Measurements from ENCODE around the gene DNER. TPM values are rescaled to one million over a fixed set of nuclear protein-coding genes. Genes with fewer than 3 reads are reported as not detected.

The DNER gene
- polyA plus RNA-seq, 1 of the 3 experiments (the other 2 are of a cell fraction), result 1.4 TPM

DNA sequence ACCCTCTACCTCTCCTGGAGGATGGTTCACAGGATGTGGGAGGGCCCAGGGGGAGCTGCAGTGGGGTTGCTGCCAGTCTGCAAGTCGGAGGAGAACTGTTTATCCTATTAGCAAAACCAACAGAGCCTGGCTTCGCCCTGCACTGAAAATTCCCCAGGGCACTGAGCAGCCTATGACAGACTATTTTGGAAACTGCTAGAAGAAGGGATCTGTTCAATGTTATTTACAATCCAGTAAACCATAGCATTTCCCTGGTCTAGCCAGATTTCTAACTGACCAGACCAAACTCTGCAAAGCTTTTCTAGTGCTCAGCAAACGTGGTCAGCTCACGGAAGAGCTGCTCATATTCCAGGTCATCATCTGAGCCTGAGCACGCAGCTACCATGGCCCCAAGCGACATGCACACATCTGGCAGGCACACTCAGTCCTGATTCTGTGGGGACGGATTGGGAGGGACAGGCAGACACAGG lies 378.4 kb downstream of the DNER start:
- H3K27ac ChIP-seq (ENCODE audit: low read depth in 2 of 2, low read length in 1 of 2), result peak overlapping the region in 1 of 2 experiments; percentile 95; a peak in 2 of 4 replicates
- no peaks in the 10 kb centered on the region for H3K36me3 ChIP-seq (replicated peaks in 1 of 2; ENCODE audit: control insufficient read depth in 1 of 2, insufficient read depth in 2 of 2, low read length in 1 of 2)
- H3K9me2 ChIP-seq, result no peaks in the 10 kb centered on the region
- no peak overlapping the region for H2AFZ ChIP-seq (ENCODE audit: low read depth)
- H3F3A ChIP-seq (replicated peaks; ENCODE audit: insufficient read depth), result no peaks in the 10 kb centered on the region
- no peaks in the 10 kb centered on the region for H3K9me3 ChIP-seq
- H3K4me3 ChIP-seq (ENCODE audit: low read depth in 2 of 2, low read length in 1 of 2), result no peak overlapping the region
- WGBS (ENCODE audit: low lambda C conversion rate), result 15% methylated on average over 7 of the region's 7 CpGs
- ChIA-PET CTCF (interaction anchor here (1.3 kb wide), 1 partner anchor 251 kb away, joined by 3 read pairs; no protein-coding TSS in a partner anchor), POLR2A (interaction anchor here (0.7 kb wide), 1 partner anchor 89 kb away, joined by 3 read pairs; no protein-coding TSS in a partner anchor)
- H3K79me2 ChIP-seq (ENCODE audit: insufficient read depth), result no peaks in the 10 kb centered on the region
- H3K27me3 ChIP-seq (ENCODE audit: insufficient read depth), result no peaks in the 10 kb centered on the region
- H4K20me1 ChIP-seq (ENCODE audit: insufficient read depth), result no peaks in the 10 kb centered on the region
- no peak overlapping the region for H3K4me2 ChIP-seq
- H3K9ac ChIP-seq, result no peak overlapping the region
- H3K4me1 ChIP-seq (ENCODE audit: control insufficient read depth in 1 of 2, insufficient read depth in 2 of 2, low read depth in 1 of 2, low read length in 1 of 2), result peaks cover 0 to 23% of the 10 kb centered on the region in 2 experiments; a peak in 2 of 4 replicates
- peak; percentile 71 for DNase-seq
- TF ChIP-seq NRF1 (IDR thresholded peaks at IDR 0.05; ENCODE audit: low read depth, low read length), result no peak
- TF ChIP-seq, protein P1, sequence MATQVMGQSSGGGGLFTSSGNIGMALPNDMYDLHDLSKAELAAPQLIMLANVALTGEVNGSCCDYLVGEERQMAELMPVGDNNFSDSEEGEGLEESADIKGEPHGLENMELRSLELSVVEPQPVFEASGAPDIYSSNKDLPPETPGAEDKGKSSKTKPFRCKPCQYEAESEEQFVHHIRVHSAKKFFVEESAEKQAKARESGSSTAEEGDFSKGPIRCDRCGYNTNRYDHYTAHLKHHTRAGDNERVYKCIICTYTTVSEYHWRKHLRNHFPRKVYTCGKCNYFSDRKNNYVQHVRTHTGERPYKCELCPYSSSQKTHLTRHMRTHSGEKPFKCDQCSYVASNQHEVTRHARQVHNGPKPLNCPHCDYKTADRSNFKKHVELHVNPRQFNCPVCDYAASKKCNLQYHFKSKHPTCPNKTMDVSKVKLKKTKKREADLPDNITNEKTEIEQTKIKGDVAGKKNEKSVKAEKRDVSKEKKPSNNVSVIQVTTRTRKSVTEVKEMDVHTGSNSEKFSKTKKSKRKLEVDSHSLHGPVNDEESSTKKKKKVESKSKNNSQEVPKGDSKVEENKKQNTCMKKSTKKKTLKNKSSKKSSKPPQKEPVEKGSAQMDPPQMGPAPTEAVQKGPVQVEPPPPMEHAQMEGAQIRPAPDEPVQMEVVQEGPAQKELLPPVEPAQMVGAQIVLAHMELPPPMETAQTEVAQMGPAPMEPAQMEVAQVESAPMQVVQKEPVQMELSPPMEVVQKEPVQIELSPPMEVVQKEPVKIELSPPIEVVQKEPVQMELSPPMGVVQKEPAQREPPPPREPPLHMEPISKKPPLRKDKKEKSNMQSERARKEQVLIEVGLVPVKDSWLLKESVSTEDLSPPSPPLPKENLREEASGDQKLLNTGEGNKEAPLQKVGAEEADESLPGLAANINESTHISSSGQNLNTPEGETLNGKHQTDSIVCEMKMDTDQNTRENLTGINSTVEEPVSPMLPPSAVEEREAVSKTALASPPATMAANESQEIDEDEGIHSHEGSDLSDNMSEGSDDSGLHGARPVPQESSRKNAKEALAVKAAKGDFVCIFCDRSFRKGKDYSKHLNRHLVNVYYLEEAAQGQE (IDR thresholded peaks at IDR 0.05; ENCODE audit: low read depth, low read length), result no peak
- no peak for TF ChIP-seq EZH2phosphoT487 (IDR thresholded peaks at IDR 0.05; ENCODE audit: borderline replicate concordance, low read depth)
- TF ChIP-seq MEF2A (IDR thresholded peaks at IDR 0.05; ENCODE audit: borderline replicate concordance, low read depth), result no peak
- TF ChIP-seq SMC3 (IDR thresholded peaks at IDR 0.05; ENCODE audit: low read depth, low read length), result no peak
- no peak for TF ChIP-seq POLR2AphosphoS5 (IDR thresholded peaks at IDR 0.05; ENCODE audit: low read depth, low read length)
- no peak for TF ChIP-seq RCOR1 (IDR thresholded peaks at IDR 0.05; ENCODE audit: low read length)
- TF ChIP-seq GATA2 (CRISPR knock-in tag; IDR thresholded peaks at IDR 0.05), result peak; percentile 60; the same call in 1 of the 2 replicates
- no peak for TF ChIP-seq RXRA (IDR thresholded peaks at IDR 0.05; ENCODE audit: borderline replicate concordance, low read depth)
- TF ChIP-seq IRF3 (IDR thresholded peaks at IDR 0.05; ENCODE audit: low read depth, low read length), result no peak
- TF ChIP-seq CHD2 (IDR thresholded peaks at IDR 0.05; ENCODE audit: low read length, partially characterized antibody), result peak; percentile 9
- no peak for TF ChIP-seq FOXM1 (IDR thresholded peaks at IDR 0.05; ENCODE audit: low read depth)
- TF ChIP-seq, protein P2, sequence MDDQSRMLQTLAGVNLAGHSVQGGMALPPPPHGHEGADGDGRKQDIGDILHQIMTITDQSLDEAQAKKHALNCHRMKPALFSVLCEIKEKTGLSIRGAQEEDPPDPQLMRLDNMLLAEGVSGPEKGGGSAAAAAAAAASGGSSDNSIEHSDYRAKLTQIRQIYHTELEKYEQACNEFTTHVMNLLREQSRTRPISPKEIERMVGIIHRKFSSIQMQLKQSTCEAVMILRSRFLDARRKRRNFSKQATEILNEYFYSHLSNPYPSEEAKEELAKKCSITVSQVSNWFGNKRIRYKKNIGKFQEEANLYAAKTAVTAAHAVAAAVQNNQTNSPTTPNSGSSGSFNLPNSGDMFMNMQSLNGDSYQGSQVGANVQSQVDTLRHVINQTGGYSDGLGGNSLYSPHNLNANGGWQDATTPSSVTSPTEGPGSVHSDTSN (IDR thresholded peaks at IDR 0.05), result no peak
- TF ChIP-seq NFIC (IDR thresholded peaks at IDR 0.05; ENCODE audit: borderline replicate concordance), result no peak
- no peak for TF ChIP-seq SIN3A (IDR thresholded peaks at IDR 0.05; ENCODE audit: borderline replicate concordance, low read depth, low read length)
- TF ChIP-seq, protein P3, sequence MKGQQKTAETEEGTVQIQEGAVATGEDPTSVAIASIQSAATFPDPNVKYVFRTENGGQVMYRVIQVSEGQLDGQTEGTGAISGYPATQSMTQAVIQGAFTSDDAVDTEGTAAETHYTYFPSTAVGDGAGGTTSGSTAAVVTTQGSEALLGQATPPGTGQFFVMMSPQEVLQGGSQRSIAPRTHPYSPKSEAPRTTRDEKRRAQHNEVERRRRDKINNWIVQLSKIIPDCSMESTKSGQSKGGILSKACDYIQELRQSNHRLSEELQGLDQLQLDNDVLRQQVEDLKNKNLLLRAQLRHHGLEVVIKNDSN (IDR thresholded peaks at IDR 0.05; ENCODE audit: borderline replicate concordance, low read depth), result no peak
- TF ChIP-seq RAD21 (IDR thresholded peaks at IDR 0.05; ENCODE audit: low read length), result peak; percentile 24
- TF ChIP-seq CTCF (IDR thresholded peaks at IDR 0.05), result no peak
- no peak for TF ChIP-seq TAF1 (IDR thresholded peaks at IDR 0.05; ENCODE audit: borderline replicate concordance, low read depth, low read length)
- no peak for TF ChIP-seq GABPA (IDR thresholded peaks at IDR 0.05; ENCODE audit: low read depth)
- no peak for TF ChIP-seq RFX5 (IDR thresholded peaks at IDR 0.05; ENCODE audit: low read length)
- no peak for TF ChIP-seq YY1 (IDR thresholded peaks at IDR 0.05; ENCODE audit: low read depth)
- TF ChIP-seq FOSL2 (IDR thresholded peaks at IDR 0.05; ENCODE audit: borderline replicate concordance, low read depth), result no peak
- no peak for TF ChIP-seq JUND (IDR thresholded peaks at IDR 0.05)
- no peak for TF ChIP-seq TEAD4 (IDR thresholded peaks at IDR 0.05; ENCODE audit: borderline replicate concordance, insufficient read depth)
- TF ChIP-seq TCF12 (IDR thresholded peaks at IDR 0.05), result no peak
